SW 1271 (cell line): ENCODE results near the gene DCLRE1C.
"Not testable (repeated sequence)": the region's sequence is repeated elsewhere in the genome, so short reads cannot be mapped to it uniquely, and the experiment has no call there.

Experiments
- DNase-seq, 2 experiments: peaks; one replicate each; lab custom pipeline; 2025; lab: John Stamatoyannopoulos, UW

DCLRE1C gene

GRCh38 chr10:14945108-14945507, 8.8 kb downstream of the DCLRE1C start:
- no peak for DNase-seq

- not testable (repeated sequence) for DNase-seq
Measured at GRCh38 chr10:14942950-14943338, 11.0 kb downstream of the DCLRE1C start.

- DNase-seq: not testable (repeated sequence)
Measured at GRCh38 chr10:14942147-14942949, 11.5 kb downstream of the DCLRE1C start.

- DNase-seq: not testable (repeated sequence)
Measured at GRCh38 chr10:14938971-14939370, 14.9 kb downstream of the DCLRE1C start.

GRCh38 chr10:14936584-14936983, 17.3 kb downstream of the DCLRE1C start:
- DNase-seq: no peak

- DNase-seq: no peak
Measured at GRCh38 chr10:14930610-14931009, 23.3 kb downstream of the DCLRE1C start.

GRCh38 chr10:14926722-14927416, 27.0 kb downstream of the DCLRE1C start:
- no peak for DNase-seq

- no peak for DNase-seq
Measured at GRCh38 chr10:14926061-14926470, 27.8 kb downstream of the DCLRE1C start.

GRCh38 chr10:14925268-14925667, 28.6 kb downstream of the DCLRE1C start:
- DNase-seq: no peak

GRCh38 chr10:14924013-14924412, 29.9 kb downstream of the DCLRE1C start:
- no peak for DNase-seq

GRCh38 chr10:14918964-14919363, 34.9 kb downstream of the DCLRE1C start:
- DNase-seq: no peak

- DNase-seq: no peak
Measured at GRCh38 chr10:14917827-14918226, 36.1 kb downstream of the DCLRE1C start.

GRCh38 chr10:14916600-14916999, 37.3 kb downstream of the DCLRE1C start:
- DNase-seq: no peak

- no peak for DNase-seq
Measured at GRCh38 chr10:14911801-14912200, 42.1 kb downstream of the DCLRE1C start.

- no peak for DNase-seq
Measured at GRCh38 chr10:14910953-14911352, 42.9 kb downstream of the DCLRE1C start.

- DNase-seq: no peak
Measured at GRCh38 chr10:14909101-14909500, 44.8 kb downstream of the DCLRE1C start.

GRCh38 chr10:14907591-14907990, 46.3 kb downstream of the DCLRE1C start:
- not testable (repeated sequence) for DNase-seq

- DNase-seq: no peak
Measured at GRCh38 chr10:14906765-14907164, 47.1 kb downstream of the DCLRE1C start.

- no peak for DNase-seq
Measured at GRCh38 chr10:14905890-14906289, 48.0 kb downstream of the DCLRE1C start.

GRCh38 chr10:14904864-14905263, 49.0 kb downstream of the DCLRE1C start:
- no peak for DNase-seq

GRCh38 chr10:14904316-14904732, 49.6 kb downstream of the DCLRE1C start:
- peak in 1 of 2 experiments; percentile 54 for DNase-seq

- no peak for DNase-seq
Measured at GRCh38 chr10:14891151-14891550, 62.7 kb downstream of the DCLRE1C start.

GRCh38 chr10:14889318-14889717, 64.6 kb downstream of the DCLRE1C start:
- DNase-seq: peak in 1 of 2 experiments; percentile 2
